Activated T-cell treated with anti-CD3 and anti-CD28 coated beads for 24 hours (primary cell): Measurements from ENCODE around the gene GAS2L1.

ENCODE experiments used
- DNase-seq: peaks from one replicate; pipeline ENCODE4 v3.0.0-alpha.2; 2020; ENCODE audit warnings: low read depth

GAS2L1 gene

DNA sequence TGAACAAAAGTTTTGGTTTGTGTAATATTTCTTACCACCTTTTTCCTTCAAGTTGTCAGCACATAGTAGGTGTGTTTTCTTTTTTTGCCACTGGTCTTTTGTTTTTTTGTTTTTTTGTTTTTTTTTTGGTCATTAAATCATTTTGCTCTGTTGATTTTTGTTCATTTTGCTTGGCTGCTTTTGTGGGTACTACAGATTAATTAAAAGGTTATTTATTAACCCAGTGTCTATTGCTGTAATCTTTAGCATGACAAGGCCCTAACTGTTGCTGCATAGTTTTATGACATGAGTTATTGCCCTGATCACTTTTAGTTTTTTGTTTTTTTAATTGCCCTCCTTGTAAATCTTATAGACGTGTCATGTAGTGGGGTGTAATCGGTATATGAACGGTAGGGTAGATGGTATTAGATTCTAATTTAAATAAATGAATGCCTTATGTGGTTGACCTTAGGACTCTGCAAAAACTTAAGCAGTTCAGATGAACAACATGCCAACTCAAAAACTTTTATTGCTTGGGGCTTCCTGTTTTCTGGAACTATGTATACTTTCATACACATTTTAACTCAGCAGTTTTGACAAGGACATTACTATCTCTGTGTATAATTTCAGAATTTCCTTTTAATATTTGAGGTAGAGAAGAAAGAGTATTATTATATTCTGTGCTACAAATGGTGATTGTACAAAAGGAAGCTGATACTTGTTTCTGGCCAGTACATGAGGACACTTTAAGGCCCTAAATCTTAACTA is 30.5 kb upstream of the GAS2L1 start:
- no peak for DNase-seq

DNA sequence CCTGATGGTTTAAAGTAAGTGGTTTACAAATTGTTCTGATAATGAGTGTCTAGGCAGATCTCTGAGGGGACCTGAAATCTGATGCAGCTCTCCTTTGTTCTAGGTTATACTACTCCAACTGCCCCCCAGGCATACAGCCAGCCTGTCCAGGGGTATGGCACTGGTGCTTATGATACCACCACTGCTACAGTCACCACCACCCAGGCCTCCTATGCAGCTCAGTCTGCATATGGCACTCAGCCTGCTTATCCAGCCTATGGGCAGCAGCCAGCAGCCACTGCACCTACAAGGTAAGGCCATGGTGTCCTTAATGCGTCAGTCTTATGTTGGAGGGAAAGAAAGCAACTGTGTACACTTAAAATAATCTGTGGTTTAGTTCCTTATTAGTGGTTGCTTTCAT is 28.5 kb upstream of the GAS2L1 start:
- no peak for DNase-seq

DNA sequence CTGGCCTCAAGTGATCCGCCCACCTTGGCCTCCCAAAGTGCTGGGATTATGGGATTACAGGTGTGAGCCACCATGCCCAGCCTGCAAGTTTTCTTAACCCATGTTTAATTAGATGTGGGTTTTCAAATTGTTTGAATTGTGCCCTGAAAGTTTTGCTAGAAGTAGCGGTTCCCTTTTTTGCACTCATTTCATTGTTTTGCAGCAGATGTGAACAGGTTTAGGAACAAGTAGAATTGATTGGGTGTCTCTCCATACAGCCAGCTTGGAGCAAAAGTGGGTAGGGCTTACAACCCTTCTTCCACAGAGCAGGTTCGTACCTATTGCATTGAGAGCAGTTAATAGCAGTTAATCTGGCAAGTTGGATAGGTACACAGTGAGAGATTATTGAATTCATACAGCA is 22.3 kb upstream of the GAS2L1 start:
- DNase-seq = no peak

DNA sequence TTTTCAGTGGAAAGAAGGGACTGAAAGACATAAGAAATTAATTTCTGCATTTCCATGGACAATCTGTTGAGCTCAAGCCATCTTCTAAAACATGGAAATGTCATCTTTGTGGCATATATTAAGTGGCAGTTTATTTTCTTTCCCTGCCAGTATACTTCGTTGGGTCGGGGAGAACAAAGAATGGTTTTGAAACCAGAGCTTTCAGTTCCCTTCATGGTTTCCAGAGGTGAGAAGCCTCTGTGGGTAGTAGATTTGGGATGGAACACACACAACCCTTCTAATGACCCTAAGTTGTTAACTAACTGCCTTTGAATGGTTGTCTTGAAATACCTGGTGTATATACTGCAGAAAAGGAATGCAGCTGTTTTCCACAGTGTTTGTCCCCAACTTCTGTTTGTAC is 17.6 kb upstream of the GAS2L1 start:
- no peak for DNase-seq

DNA sequence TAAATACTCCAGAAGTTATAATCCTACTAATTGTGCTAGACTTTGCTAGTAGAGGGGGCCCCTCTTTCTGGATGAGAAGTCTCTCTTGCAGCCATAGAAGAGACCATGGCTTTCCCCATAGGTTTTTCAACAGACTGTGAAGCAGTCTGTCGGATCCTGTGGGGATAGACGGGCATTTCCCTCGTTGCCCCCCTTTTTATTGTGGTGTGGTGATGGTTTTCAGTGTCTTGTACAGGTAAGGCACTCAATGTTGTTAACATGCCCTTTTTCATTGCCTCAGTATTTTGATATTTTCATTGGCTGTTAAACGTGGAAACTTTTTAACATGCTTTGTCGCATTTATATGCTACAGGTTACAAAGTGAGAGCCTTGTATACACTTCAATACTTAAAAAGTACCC is 16.4 kb upstream of the GAS2L1 start:
- DNase-seq = no peak

DNA sequence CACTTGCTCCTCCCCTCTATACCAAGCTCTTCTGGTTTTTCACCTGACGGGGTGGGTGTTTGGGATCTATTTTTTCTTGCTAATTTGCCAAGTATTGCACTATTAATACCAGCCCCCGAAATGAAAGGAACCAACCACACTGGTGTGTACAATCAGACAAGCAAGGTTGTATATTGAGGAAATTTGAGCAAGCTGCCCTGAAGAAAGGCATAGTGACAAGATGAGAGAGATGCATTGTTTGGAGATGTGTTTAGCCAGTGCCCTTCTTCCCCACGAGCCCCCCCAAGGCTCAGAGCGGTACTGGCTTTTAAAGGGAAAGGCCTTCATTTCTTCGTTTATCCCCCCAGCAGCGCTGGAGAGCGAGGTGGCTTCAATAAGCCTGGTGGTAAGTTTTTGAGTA is 15.2 kb upstream of the GAS2L1 start:
- no peak for DNase-seq

DNA sequence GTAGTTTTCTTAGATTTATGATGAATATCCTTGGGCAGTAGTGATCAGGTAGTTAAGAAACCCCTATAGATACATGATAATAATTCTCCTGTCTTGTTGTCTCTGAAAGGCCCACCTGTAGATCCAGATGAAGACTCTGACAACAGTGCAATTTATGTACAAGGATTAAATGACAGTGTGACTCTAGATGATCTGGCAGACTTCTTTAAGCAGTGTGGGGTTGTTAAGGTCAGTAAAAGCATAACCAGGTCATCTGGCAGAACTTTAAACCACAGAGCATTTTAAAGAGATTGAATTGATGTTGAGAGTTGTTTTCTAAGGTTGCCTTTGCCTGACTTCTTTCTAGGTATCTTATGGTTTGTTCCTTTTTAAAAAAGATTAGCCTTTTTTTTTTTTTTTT is 14.1 kb upstream of the GAS2L1 start:
- DNase-seq = no peak

DNA sequence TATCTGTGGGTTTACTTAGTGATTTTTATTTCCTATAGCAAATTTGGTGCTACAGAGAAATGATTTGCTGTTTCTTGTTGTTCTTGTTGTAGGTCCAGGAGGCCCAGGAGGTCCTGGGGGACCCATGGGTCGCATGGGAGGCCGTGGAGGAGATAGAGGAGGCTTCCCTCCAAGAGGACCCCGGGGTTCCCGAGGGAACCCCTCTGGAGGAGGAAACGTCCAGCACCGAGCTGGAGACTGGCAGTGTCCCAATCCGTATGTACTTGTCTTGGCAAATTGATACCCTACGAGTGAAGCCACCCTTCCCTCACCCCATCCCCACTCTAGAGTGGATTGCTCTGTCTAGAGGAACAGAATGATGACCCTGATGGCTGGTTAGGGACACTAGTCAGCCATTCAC is 7.8 kb upstream of the GAS2L1 start:
- no peak for DNase-seq

DNA sequence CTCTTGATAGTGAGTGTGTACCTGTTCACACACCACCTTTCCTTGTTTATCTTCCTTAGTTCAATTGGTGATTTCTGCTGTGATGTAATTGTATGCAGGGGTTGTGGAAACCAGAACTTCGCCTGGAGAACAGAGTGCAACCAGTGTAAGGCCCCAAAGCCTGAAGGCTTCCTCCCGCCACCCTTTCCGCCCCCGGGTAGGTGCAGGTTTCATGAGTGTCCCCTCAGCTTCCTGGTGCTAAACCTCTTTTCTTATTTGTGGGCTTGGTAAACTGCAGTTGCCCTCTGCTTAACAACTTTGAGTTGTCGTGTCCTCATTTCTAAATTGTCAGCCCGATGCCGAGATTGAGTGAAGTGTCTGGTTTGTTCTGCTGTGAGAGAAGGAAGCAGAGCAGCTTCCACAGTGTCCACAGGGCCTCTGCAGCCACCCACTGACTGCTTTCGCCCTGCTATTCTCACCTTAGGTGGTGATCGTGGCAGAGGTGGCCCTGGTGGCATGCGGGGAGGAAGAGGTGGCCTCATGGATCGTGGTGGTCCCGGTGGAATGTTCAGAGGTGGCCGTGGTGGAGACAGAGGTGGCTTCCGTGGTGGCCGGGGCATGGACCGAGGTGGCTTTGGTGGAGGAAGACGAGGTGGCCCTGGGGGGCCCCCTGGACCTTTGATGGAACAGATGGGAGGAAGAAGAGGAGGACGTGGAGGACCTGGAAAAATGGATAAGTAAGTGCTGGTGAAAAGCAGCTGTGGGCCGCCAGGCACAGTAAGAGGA is 7.1 kb upstream of the GAS2L1 start:
- DNase-seq = no peak

DNA sequence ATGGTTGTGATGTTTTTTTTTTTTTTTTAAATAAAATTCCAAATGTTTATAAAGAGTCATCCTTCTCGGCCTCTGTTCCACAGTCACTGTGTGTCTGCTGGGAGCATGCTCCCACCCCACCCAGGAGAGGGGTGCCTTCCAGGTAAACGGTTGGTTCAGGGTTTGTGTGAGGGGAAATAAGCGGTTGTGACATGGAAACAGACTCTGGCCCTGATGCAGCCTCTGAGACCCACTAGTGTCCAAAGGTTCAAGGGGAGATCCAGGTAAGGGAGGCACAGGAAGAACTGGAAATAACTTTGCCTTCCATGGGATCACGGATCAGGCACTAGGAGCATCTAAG is 6.0 kb upstream of the GAS2L1 start:
- DNase-seq = no peak

DNA sequence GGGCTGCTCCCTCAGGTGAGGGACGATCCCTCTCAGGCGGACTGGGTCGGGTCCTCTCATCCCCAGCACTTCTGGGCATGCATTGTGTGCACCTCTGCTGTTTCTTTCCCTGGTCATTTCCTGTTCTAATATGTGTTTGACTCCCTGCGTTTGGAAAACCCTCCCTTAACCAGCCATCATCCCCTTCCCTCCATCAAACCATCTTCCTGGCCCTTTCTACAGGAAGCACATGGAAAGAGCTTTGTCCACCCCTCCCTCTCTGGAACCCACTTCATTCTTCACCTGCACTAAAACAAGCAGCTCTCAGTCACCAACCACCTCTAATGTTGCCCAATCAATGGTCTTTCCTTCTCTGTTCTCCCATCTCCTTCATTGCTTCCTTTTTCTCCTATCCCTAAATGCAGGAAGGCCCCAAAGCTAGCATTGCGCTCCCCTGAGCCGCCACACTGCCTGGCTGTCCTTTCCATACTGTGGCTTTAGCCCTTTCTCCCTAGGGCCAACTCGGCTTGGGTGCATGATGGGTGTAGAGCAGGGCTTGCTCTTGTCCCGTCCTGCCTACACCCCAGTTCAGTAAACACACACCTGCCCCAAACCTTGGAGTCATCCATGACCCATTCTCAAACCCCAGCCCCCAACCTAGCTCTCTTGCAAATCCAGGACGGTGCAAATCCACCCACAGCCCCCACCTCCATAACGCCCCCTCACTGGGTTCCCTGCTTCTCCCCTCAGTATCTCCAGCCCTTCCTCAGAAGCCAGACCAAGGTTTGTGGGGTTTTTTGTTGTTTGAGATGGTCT is 5.4 kb upstream of the GAS2L1 start:
- no peak for DNase-seq

DNA sequence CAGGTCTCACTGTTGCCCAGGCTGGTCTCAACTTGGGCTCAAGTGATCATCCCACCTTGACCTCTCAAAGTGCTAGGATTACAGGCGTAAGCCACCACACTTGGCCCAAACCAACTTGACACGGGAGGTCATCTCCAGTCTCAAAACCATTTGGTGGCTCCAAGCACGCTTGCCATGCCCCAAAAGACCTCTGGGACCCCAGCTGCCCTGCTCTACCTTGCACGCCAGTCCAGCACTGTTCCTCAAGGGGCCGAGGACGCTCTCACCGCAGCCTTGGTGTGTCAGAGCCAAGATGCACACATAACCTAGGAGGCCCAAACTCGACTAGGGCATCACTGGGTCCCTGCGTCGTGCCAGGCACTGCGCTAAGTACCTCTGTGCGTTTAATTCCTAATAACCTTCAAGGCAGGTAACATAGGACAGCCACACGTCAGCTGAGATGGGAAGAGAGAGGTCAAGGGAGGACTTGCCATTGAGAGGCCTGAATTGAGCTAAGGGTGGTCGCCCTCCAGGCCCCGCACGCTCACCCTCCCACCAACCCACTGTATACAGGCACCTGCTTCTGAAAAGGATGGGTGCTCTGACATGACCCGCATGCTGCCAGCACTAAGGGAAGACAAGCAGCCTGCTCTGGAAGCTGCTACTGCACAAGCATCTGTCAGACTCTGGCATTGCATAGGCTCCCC is 4.6 kb upstream of the GAS2L1 start:
- DNase-seq = no peak

DNA sequence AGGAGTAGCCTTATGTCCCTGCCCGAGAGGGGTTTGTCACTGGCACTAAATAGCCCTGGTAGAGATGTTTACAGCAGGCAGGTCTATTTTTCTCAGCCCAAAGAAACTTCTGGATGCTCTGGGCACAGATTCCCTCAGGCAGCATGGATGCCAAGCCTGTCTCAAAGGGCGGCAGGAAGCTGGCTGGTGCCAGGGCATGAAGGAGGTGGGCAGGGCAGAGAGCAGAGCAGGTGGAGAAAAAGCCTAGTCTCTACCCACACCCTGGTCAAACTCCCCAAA is 4.1 kb upstream of the GAS2L1 start:
- no peak for DNase-seq

DNA sequence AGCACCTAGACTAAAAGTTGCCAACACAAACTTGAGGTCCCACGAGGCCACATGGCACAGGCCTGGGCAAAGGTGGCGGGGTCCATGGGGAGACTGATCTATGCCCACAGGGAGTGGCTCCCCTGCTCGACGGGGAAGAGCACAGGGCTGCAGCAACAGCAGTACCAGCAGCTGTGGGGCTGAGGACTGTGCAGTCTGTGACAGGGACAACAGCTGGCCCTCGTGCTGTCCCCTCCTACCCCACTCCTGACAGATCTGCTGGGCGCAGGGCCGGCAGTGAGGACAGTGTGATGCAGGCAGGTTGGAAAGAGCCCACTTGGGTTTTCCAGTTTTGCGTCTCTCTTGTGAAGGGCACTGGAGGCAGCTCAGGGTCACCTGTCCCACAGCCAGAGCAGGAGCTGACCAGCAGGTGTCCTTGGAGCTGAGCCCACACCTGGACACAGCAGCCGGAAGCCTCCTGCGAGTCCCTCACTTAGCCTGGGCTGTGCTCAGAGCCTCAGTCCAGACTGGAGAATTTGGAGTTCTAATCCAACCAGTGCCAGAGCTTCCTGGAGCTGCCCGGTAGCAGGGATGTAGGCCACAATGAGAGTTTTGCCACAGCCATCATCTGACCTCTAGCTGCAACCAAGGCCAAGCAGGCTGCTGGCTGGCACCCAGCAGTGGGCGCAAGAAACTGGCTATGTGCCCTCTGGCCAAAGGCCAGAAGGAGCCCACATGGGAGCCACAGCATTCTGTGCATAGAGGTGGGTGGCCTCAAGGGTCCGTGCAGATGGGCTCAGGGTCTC is 3.6 kb upstream of the GAS2L1 start:
- no peak for DNase-seq

DNA sequence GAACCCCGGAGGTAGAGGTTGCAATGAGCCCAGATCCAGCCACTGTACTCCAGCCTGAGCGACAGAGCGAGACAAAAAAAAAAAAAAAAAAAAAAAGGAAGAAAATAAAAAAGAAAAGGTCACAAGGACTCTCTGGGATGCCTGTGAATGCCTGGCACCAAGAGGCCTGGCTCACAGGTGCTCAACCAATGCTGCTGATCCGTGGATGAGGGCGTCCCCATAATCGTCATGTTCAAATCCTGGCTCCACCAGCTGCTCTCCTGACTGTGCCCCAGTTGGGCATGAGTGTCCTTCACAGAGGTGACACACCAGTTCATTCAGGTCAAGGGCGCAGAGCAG is 645 bp upstream of the GAS2L1 start:
- DNase-seq = no peak

DNA sequence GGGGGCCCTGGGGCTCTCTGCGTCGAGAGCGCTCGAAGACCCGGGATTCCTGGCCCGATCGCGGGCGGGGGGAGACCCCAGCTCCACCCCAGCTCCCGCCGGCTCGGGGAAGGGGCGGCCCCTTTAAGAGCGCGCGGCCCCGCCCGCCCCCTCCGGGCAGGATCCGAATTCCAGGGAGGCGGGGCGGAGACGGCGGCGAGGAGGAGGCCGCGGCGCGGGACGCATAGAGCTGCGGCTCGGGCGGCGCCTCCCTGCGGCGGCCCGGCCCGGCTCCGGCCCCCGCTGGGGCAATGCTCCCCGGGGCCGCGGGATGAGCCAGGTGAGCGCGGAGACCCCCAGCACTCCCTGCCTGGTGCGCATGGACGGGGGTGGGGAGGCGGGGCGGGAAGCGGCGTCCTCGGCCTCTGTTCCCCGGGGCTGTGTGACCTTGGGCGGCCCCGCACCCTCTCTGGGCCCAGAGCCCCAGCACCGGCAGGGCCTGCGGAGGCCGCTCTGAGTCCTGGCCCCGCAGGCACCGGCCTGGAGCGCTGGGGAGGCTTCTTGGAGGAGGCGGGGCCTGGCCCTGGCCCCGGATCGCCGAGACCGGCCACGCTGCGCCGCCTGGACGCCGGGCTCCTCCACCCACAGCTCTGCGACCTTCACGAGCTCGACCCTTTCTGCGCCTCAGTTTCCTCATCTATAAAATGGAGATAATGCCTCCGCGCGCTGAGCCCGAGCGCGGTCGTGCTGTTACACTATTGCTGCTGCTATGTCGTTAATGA is 565 bp downstream of the GAS2L1 start:
- DNase-seq = no peak

DNA sequence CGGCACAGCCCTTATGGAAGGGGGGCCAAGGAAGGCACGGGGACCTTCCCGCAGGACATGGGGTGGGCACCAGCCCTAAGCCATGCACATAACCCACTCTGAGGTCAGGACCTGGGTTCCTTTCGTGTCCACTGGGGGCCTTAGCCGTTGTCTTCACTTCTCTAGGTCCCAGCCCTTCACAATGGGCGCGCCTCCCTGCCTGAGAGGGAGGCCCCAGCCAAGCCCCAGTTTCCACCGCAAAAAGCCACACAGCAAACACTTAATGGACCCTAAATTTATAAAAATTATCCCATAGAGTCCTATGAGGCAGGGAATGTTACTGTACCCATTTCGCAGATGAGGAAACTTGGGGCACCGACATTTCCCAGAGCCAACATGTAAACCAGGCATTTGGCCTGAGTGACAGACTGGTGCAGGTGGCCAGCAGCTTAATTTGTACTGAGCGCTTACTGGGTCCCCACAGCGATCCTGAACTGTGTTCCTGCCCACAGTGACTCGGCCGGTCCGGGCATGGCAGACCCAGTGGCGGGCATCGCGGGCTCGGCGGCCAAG is 1.2 kb downstream of the GAS2L1 start:
- DNase-seq = no peak

DNA sequence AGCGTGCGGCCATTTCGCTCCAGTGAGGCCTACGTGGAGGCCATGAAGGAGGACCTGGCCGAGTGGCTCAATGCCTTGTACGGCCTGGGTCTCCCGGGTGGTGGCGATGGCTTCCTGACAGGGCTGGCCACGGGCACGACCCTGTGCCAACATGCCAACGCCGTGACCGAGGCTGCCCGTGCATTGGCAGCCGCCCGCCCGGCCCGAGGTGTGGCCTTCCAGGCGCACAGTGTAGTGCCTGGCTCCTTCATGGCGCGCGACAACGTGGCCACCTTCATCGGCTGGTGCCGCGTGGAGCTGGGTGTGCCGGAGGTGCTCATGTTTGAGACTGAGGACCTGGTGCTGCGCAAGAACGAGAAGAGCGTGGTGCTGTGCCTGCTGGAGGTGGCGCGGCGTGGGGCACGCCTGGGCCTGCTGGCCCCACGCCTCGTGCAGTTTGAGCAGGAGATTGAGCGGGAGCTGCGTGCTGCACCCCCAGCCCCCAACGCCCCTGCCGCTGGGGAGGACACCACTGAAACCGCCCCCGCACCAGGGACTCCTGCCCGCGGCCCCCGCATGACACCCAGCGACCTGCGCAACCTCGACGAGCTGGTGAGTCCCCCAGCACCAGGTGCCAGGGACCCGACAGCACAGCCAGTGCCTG is 1.8 kb downstream of the GAS2L1 start:
- no peak for DNase-seq

DNA sequence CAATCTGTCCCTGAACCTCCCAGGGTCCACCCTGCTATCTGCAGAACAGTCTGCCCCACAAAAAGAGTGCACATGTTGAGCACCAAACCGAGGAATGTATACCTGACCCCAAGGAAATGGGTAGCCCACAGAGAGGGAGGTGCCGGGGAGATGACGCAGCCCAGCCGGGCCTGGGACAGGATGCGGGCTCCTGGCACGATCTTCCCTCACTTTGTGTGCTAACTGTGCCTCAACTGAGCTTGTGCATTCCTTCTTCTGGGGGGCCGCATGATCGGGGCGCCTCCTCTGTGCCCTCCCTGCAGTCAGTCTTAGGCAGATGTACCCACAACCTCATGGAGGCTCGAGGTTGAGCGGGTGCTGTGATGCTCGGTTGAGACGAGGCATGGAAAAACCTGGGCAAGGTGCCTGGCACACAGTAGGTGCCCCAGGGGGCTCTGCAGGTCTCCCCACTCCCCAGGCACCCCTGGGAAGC is 2.4 kb downstream of the GAS2L1 start:
- DNase-seq = no peak

DNA sequence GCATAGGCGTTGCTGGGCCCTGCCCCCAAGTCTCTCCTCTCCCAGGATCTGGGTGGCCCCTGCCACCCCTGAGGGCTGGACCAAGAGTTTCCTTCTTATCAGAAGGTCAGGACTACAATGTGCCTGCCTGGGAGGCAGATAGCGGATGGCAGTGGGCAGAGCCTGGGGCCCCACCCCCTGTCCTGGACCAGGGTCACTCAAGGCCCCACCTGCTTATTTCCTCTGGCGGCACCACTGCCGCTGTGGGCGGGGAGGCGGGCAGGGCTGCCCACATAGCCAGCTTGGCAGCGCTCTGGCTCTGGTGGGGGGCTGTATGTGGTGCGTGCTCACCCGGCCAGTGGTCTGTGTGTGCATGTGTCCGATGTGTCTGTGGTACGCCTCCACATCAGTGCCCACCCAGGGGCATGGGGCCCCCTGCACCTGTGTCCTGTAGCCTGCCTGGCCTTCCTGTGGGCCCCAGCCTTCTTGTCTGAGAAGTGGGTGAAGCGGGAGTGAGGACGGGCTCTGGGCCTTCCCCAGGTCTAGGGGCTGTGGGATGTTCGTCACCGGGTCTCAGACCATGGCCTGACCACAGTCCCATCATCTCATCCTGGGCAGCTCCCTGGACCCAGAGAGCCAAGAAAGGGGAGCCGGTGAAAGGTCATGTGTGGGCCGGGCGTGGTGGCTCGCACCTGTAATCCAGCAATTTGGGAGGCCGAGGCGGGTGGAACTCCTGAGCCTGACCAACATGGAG is 3.0 kb downstream of the GAS2L1 start:
- DNase-seq = no peak
